ENCODE results near the gene AGMO.
"Not testable (repeated sequence)": the region's sequence is repeated elsewhere in the genome, so short reads cannot be mapped to it uniquely, and the experiment has no call there.

The AGMO gene

DNA sequence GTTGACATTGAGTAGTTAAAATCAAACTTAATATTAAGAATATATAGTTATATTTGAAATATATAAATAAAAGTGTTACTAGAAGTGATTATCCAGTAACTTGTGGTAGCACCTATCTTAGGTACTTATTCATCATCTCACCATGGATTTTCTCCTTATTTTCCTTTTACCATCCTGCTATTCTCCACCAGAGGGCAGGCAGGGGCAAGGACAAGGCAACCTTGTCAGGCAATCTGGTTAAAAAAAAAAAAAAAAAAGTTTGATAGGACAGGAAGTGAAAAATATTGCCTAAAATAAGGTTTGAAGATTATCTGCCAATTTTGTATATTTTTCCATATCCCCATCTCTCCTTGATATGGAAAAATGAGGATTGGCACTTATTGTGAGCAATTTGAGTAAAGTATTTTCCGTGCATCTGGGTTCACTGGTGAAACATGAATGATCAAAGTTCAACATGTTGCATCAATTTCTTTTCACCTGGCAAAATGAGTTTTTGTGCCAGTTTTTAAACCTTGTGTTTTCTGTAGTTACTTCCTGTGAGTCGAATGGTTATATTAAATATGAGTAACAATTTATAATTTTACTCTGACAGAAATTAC lies 256.7 kb downstream of the AGMO start:
- peak; percentile 68 for DNase-seq

DNA sequence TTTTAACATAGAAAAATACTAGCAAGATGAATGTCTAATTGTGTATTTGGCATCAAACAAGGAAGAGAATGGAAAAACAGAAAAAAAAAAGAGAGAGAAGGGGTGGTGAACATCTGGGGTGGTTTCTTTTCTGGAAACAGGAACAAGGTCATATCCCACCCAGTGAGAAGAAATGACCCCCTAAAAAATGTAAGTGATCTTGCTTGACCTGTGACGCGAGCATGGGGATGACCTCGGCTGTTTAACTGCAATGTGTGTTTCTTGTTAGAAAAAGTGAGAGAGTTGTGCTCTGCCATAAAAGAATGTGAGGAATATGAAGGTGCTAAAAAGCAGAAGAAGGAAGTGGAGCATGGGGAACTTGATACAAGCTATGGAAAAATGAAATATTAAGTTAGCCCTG lies 258.5 kb downstream of the AGMO start:
- no peak for DNase-seq

DNA sequence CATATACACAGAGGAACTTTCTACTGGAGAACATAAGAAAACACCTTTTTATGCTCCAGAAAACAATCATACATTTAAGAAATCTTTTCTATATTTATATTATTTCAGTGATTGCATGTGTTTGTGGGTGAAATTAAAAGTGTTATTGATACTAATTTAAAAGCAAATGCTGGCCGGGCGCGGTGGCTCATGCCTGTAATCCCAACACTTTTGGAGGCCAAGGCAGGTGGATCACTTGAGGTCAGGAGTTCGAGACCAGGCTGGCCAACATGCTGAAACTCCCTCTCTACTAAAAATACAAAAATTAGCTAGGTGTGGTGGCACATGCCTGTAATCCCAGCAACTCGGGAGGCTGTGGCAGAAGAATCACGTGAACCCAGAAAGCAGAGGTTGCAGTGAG lies 260.8 kb downstream of the AGMO start:
- DNase-seq = not testable (repeated sequence)

DNA sequence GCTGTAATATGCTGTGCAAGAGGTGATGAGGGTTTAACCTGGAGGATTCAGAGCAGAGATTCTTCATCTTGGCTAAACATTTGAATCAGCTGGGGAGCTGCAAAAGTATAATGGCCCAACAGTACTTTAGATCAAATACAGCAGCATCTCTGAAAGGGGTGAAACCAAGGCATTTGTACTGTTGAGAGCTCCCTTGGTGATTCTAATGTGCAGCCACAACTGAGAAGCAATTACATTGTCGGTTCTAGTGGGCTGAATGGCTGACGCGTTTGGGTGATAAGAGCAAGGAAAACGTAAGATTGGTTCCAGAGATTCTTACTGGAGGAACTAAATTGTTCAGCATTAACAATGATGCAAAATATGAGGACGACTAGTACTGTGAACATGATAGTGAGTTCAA lies 269.7 kb downstream of the AGMO start:
- DNase-seq = no peak

DNA sequence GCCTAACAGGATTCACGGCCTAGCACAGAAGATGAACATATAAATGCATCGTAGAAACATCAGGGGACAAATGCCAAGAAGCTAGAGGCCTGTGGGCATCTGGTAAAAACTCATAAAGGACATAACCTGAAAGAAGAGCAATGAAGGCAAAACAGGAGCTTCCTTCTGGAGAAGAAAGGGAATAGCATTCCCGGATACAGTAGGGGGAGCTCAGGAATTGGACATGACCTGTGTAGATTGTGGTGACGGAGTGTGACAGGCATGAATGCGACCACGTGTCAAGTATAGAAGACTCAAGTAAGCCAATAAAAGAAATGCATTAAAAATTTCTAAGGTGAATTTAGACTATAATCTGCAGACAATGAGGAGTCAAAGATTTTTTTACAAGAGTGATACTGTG lies 270.1 kb downstream of the AGMO start:
- DNase-seq = no peak

DNA sequence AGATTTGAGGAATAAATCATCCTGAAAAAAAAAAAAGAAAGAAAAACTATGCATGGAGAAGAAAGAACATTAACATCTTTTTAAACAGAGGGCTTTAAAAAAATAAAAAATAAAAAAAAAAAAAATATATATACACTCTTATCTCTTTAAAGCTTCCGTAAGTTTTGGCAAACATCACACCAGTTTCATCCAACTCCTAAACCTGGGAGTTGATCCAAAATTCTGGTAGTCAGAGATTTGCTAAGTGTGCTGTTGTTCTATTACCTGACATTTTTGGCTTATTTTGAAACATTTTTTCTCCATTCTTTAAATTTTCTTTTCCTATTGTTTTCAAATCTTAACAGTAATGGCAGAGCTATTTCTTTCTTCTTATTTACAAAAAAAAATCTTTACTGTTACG lies 273.1 kb downstream of the AGMO start:
- DNase-seq = no peak

DNA sequence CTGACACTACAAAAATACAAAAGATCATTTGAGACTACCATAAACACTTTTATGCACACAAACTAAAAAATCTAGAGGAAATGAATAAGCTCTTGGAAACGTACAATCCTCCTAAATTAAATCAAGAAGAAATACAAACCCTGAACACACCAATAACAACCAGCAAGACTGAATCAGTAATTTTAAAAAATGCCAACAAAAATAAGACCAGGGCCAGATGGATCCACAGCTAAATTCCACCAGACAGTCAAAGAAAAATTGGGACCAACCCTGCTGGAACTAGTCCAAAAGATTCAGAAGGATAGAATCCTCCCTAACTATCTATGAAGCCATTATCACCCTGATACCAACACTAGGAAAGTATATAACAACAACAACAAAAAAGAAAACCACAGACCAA lies 277.4 kb downstream of the AGMO start:
- no peak for DNase-seq

DNA sequence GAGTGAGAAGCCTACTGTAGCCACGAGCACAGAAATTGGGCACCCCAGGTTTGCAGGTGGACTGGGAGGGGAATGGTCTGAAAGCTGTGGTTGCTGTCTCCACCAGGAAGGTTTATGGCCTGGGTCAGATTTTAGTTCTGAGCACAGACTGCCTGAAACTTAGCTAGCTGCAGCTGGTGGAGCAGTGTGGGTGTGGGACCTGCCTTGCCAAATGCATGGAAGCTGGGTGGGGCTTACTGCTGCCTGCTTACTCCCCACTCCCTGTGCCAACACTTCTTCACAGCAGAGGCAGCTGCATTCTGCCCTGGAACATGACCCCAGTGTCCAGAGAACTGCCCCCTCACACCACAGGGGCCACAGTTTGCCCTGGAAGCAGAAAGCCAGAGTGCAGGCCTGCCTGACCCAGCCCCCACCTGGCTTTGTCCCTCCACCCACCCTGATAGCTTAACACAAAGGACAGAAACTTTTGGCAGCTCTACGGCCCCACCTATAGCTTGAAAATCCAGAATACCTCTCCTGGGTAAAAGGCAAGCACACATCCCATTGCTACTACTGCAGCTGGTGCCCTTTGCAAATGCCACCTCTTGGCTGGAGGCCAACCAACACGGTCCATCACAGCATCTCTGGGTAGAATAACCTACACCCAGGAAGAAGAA lies 281.6 kb downstream of the AGMO start:
- no peak for DNase-seq

DNA sequence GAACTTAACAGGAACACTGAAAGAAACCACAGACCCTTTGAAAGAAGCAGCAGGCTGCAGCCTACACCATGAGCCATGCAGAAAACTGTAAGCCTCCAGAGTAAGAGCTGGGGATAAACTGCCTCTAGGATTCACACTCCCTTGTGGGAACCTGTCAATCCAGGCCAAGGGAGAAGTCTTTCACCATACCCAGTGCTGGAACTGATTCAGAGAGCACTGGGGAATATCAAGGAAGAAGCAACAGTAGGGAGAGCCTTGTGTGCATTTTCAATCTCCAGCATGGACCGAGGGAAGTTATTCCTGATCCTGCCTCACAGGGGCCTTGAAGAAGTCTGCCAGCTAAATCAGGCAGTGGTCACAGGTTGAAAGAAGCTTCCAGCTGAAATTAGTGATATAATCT lies 282.2 kb downstream of the AGMO start:
- DNase-seq = no peak

DNA sequence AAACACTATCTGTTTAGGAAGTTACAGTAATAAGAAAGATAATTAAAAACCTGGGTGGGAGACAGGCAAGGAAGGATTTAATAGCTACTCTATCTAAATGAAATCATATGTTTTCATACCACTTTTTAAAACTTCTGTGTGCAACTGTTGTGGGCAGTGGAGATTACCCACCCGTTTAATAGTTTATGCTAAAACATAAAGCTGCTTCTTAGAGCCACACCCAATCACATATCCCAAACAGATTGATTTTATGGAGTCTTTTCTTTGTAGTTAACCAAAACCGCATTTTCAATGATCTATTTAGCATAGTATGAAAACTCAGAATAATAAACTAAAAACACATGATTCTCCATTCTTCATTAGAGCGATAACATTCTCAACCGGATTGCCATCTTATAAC lies 304.1 kb downstream of the AGMO start:
- no peak for DNase-seq

DNA sequence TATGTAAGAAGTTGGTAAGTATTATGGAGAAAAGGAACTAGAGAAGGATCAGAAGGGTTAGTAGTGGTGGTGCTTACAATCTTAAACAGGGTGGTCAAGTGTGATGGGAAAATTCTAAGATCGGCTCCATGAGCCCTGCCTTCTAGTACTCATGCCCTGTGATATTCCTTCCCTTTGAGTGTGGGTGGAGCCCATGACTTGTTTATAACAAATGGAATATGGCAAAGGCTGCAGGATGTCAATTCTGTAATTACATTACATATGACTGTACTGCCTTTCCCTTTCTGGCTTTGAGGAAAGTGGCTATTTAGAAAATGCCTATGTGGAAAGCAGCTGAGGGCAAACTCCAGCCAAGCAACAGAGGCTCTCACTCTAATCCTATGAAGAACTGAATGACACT lies 309.6 kb downstream of the AGMO start:
- DNase-seq = no peak

DNA sequence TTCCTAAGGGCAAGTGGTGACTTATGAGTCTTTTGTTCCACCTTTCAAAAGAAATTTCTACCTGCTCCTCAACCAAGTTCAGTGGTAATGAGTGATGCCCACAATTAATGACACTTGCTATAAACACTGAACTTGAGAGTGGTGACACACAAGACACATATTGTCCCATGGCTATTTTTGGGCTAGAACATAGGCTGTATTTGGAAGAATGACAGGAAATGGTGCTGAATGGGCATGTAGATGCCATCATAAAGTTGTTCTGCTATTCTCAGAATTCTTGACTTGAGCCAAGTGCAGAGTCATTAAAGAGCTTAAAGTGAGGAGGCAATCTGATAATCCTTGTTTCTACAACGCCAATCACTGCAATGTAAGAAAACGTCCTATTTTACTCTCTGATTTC lies 313.3 kb downstream of the AGMO start:
- no peak for DNase-seq

DNA sequence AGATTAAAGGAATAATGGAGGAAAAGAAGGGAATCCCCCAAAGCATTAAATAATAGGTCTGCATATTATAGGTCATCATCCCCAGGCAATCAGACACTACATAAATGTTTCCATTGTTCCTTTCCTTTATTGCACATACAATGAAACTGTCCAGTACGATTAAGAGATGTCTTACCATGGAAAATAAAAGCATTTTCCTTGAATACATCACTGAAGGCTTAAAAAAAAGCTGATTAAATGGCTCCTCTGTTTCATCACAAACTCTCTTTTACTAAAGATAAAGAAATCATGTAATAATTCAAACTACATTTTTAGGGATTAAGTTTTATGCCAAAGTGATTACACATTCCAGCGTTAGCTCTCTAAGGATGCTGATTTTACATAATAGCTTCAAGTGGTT lies 316.0 kb downstream of the AGMO start:
- DNase-seq = no peak

DNA sequence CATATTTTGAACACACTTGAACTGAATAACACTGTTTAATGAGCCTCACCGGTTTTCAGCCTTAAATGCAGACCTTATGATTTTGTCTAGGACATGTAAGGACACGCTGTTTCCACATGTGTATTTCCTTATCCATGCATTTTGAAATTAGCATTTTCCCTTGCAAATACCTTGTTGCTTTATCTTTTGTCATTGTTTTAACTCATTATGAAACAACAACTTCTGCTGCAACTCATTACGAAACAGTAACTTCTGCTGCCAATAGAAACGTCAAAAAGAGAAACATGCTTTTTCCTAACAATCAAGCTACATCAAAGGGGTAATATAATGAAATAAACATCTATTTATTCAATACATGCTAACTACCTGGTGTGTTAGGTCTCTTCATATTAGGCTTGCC lies 322.0 kb downstream of the AGMO start:
- no peak for DNase-seq

DNA sequence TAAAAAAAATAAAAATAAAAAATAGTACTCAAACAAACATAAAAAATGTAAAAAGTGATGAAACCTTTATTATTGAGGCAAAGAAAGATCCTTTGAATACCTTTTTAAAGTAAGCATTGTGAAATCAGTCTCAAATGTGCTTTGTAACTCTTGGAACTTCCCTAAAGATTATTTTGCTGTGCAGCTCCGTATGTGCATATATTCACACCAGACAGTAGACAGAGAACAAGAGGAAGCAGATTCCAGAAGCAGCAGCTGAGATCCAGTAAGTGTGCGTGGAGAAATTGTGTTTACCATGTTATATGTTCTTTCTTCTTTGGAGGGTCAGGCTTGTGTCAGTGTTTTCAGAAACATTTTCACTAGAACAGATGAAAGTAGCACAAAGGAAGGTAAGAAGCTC lies 324.9 kb downstream of the AGMO start:
- DNase-seq = no peak

DNA sequence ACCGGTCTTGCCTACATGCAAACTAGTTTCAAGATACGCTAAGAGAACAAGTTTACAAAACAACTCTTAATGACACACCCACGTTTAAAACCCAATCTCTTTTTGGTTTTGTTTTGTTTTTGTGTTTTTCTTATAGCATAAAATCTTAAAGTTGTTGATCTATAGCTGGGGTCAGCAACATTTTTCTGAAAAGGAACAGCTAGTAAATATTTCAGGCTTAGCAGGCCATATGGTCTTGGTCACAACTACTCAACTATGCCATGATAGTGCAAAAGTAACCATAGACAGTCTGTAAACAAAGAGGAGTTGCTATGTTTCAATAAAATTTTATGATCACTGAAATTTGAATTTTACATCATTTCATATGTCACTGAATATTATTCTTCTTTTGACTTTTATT lies 327.4 kb downstream of the AGMO start:
- DNase-seq = no peak

DNA sequence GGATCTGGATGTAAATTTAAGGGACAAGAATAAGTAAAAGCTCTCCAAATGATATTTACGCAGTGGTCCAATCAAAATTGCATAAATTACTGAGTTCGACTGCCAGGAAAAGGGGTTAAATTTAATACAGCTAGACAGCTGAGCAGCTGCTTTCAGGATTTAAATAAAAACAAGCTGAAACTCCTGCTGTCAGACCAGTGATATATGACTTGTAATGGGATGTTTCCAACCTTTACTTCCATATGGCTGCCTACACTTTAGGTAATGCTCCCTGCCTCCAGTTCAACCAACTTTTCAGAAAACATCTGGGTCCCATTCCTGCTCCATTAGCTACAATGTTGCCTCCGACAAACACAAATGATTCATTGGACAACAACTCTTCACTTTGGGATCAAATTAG lies 333.0 kb downstream of the AGMO start:
- no peak for DNase-seq

DNA sequence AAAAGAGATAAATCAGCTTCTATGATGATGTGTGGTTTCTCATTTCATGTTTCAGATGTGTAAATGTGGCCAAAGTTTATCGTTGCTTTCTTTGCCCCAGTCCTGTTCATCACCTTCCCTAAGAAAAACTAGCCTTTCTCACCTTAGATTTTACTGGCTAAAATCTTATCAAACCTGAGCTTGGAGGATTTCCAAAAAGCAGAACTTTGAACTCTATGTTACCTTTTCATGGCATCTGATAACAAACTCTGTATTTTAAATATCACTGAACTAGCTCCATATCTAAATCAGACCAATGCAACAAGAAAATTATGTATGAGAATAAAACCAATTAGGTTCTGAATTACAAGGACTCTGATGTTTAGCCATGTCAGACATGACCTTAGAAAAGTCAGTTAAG lies 335.8 kb downstream of the AGMO start:
- DNase-seq = no peak

DNA sequence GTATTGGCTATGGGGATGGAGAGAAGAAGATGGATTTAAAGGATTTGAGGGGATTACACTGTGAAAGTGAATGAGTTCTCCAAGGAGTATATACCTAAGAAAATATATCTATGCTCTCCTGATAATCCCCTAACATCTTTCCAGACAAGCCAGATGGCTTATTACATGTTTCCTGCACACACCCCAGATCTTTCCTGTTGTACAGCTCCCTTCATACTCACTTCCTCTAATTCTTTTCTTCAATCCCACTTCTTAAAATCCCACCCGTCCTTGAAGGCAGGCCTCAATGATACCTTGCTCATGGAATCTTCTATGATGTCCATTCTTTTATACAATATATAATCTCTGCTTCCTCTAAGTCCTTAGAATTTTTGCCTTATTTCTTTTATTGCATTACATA lies 342.1 kb downstream of the AGMO start:
- DNase-seq = no peak

DNA sequence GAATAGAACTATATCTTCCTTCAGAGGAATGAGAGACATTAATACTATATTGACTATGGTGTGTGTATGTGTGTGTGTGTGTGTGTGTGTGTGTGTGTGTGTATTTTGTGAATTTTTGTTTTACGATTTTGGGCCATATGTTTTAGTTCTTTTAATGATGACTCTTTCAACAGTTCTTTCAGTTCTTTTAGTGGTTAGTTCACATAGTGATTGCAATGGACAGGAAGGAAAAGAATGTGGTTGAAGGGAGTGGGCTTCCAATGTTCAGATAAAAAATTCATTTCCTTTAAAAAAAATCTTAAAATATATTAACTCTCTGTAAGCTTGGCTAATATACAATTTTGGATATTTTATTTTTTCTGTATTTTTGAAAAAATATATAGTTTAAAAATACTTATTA lies 343.6 kb downstream of the AGMO start:
- no peak for DNase-seq

DNA sequence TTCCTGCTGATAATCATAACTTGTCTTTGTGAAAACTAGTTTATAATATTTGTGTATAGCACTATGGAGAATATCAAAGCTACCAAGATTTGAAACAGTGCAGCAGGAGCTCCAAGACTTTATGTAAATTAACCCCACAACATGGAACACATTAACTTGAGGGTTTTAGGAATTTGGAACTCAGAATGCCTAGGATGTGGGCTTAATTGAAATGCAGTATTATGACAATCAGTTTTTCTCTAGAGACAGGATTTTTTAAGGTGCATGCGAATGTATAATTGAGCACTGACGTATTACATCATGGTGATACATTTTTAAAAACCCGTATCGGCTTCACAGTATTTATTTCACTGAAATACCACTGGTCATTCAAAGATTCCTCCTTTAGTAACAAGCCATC lies 346.2 kb downstream of the AGMO start:
- no peak for DNase-seq

DNA sequence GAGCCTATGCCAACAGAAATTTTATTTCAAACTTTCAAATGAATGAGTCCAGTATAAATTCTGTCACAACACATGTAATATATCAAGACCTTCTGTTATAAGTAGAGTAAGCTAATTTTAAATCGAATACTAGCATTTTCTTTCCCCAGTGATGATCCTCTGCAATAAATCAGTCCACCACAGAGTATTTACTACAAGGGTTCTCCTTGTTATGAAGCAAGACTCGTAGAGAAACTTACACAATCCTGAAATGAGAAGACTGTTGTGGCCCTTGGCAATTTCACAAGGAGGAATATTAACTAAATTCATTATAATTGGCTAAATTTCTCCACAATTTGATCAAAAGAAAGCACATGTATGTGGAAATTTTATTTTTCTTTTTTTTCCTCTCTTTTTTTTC lies 346.8 kb downstream of the AGMO start:
- no peak for DNase-seq

DNA sequence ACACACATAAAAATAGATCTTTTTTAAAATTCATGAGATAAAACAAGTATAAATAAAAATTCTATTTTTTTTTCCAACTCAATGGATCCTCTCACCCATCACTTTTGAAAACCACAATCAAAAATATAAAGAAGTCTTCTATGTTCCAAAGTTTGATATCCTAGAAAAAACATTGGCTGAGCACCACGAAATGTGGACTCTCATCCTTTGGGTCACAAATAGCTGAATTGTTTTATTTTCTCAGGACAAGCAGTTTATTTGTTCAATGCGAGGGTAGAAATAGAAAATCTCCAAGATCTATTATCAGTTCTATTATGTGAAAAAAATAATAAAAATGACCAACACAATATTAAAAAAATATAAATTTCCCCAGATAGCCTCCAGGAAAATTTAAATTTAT lies 348.7 kb downstream of the AGMO start:
- no peak for DNase-seq

DNA sequence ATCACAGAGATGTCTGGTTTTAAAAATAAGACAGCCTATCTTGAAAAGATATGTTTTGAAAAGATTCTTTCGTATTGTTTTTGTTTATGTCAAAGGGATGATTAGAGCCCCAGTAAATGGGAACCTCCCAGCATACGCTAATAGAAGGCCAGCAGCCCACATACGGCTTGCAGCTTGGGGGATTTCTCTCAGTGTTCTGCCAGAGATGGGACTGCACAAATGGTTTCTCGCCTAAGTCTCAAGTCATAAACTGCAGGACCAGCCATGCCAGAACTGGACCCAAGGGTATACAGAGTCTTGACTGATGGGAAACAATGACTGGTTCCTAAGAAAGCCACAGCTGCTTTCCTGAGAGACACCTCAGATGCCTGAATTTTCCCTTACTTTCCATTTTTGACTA lies 352.4 kb downstream of the AGMO start:
- DNase-seq = no peak

DNA sequence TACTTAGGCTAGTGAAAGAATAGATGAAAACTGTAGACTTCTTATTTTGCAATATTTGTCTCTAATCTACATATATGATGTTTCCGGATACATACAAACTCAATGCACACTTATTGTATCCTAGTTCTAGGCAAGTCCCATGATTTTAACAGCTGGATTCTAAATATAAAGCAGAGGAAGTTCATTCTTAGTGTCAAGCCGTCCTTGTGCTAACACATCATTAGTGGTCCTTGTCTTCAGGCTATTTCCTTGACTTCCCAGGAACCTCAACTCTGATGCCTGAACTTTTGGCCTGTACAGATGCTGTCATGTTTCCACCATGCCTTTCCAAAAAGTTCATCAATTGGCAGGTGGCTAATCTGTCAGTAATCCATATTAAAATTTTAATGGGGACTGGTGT lies 357.4 kb downstream of the AGMO start:
- no peak for DNase-seq

DNA sequence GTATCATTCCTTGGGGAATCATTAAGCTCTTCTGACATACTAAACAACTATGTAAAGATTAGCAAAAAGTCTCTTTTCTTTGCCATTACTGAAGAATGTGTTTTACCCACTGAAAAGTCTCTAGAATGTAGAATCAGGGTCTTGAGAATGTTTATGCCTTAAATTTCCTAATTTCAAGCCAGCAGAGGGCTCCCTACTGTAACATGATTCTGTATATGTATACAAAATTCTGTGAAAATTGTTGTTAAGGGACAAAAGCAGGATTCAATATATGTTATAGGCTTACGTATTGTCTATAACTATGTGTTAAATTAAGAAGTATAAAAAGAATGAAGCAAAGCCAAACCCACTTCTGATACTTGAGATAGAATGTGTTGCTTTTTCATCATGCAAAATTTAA lies 362.3 kb downstream of the AGMO start:
- peak; percentile 3 for DNase-seq

Data from hematopoietic multipotent progenitor cell treated with erythropoietin and hydrocortisone succinate and interleukin-3 and kit ligand, for 8 days (in vitro differentiated cells).